ENCODE results near the gene BTAF1. TPM values are rescaled to one million over a fixed set of nuclear protein-coding genes. Genes with fewer than 3 reads are reported as not detected.

Gene BTAF1
- total RNA-seq (10 to 100 TPM; 55.7 to 84.8 (median 78.5) TPM), polyA plus RNA-seq (10 to 100 TPM in 1 of 2 donors, 1 to 10 TPM in 1; 6.9 to 11.9 TPM), total RNA-seq (275 reads per million, percentile 95 among the genes with 10 or more reads in this experiment)

DNA sequence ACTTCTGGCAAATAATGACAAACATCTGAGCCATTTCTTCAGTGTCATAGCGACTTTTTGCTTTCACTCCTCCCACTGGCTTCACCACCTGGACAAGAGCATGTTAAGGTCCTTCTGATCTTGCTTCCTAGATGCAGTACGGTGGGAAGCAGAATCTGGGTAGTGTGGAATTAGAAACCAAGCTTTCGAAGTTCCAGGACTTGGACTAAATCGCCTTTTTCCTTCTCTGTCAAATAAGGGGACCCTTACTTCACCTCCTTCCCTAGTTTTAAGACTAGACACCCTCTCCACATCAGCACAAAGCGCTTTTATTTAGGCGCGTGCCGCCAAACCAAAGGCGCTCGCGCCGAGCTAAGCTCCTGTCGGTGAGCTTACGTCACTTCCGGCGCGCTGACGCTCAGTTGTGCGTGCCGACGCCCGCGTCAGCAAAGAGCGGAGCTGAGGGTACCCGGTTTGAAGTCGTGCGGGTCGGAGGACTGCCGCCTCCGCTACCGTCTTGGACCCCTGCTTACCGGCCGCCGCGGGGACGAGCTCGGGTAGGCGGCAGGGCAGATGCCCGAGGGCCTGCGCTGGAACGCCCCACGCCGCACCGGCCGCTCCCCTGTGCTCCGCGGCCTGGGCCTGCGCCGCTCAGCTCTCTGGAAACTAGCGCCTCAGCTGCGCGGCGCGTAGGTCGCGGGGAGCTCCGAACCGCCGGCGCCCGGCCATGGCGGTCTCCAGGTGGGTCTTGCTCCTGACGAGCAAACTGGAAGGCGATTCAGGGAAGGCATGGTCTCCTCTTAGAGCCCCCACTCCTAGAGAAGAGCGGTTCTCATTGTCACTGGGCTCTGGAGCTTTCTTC is at the start of gene BTAF1:
Gene BTAF1, plus strand, starts transcription at position 400 of the 841 bp plus-strand sequence. Its CDS starts 307 bp downstream, at position 707.
- H3K4me1 Mint-ChIP-seq, result peaks cover 22 to 62% (median 45%) of the 10 kb centered on the region in 7 donors
- peaks cover under 1 to 8% (median 5%) of the 10 kb centered on the region in 5 donors for H3K27me3 Mint-ChIP-seq
- H3K36me3 Mint-ChIP-seq, result peaks cover 4 to 14% (median 10%) of the 10 kb centered on the region in 5 donors
- Histone ChIP-seq H3K9me3 (ENCODE audit: control insufficient read depth in 2 of 3, low read length in 3 of 3) (no peaks in the 10 kb centered on the region), H3K4me3 (ENCODE audit: low read length) (peak within 1 kb of the TSS; percentile 70), H3K4me1 (ENCODE audit: control insufficient read depth in 2 of 2, insufficient read depth in 2 of 2, low read length in 2 of 2) (peaks cover 9 to 25% of the 10 kb centered on the region in 2 donors), H3K36me3 (ENCODE audit: control insufficient read depth in 2 of 3, insufficient read depth in 3 of 3, low read length in 3 of 3) (peaks cover 0 to 6% (median 0%) of the 10 kb centered on the region in 3 experiments), H3K27ac (ENCODE audit: low read depth, low read length) (peak within 1 kb of the TSS; percentile 96), H3K27me3 (ENCODE audit: control insufficient read depth in 2 of 2, insufficient read depth in 2 of 2, low read length in 2 of 2) (no peaks in the 10 kb centered on the region)
- peaks cover 0 to 5% (median 2%) of the 10 kb centered on the region in 11 donors for H3K9me3 Mint-ChIP-seq
- peak; percentile 97 for ATAC-seq
- DNase-seq, result peak; percentile 86 to 93 (median 91)
- intact Hi-C loops (cut with micrococcal nuclease), result loop anchor here (1.0 to 10.0 kb wide), 16 partner anchors 10 to 1971 kb away; partner anchors contain the start of genes CPEB3 (in 2 of the 2), KIF11 (in 2 of the 2), MARCHF5 (in 2 of the 2) and TNKS2 (in 2 of the 2)
- ChIA-PET POLR2A (interaction anchor here (0.7 to 8.2 kb wide), 22 partner anchors 9 to 859 kb away, joined by 3 to 61 read pairs (median 4); partner anchors contain the start of genes CPEB3, FGFBP3, KIF11 and MARCHF5), CTCF (interaction anchor here (0.7 to 1.8 kb wide), 7 partner anchors 10 to 625 kb away, joined by 4 to 23 read pairs (median 6); no protein-coding TSS in a partner anchor)
- peak within 1 kb of the TSS; percentile 91 to 100 (median 96) for H3K4me3 Mint-ChIP-seq
- H3K27ac Mint-ChIP-seq, result peak within 1 kb of the TSS; percentile 97 to 99 (median 98)

DNA sequence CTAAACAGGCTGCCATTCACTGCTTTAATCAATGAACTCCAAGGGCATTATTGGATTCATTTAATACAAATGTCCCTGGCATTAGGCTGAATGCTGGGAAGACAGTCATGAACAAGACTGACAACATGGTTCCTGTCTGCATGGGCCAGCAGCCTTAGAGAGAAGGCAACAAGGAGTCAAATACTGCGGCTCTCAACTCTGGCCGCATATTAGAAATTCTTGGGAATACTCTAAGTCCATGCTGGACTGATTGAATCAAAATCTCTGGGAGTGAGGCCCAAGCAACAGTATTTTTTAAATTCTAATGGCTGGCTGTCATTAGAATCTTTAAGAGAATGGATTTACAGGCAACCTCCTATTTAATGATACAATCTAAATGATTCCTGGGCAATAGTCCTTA is 48.4 kb upstream of the BTAF1 start:
- no peak for ATAC-seq
- no peaks in the 10 kb centered on the region for H3K9me3 Mint-ChIP-seq
- intact Hi-C loops (cut with micrococcal nuclease), result no loop called here
- H3K27ac ChIP-seq (ENCODE audit: low read depth, low read length), result no peak overlapping the region
- H3K36me3 Mint-ChIP-seq, result no peaks in the 10 kb centered on the region
- no peaks in the 10 kb centered on the region for H3K36me3 ChIP-seq (ENCODE audit: control insufficient read depth in 2 of 3, insufficient read depth in 3 of 3, low read length in 3 of 3)
- H3K4me3 ChIP-seq (ENCODE audit: low read length), result no peak overlapping the region
- no peaks in the 10 kb centered on the region for H3K4me1 Mint-ChIP-seq
- H3K9me3 ChIP-seq (ENCODE audit: control insufficient read depth in 2 of 3, low read length in 3 of 3), result no peaks in the 10 kb centered on the region
- DNase-seq, result no peak
- CTCF ChIA-PET, result no interaction called here
- no peaks in the 10 kb centered on the region for H3K4me1 ChIP-seq (ENCODE audit: control insufficient read depth in 2 of 2, insufficient read depth in 2 of 2, low read length in 2 of 2)
- H3K4me3 Mint-ChIP-seq, result no peak overlapping the region
- POLR2A ChIA-PET, result no interaction called here
- peaks cover 0 to 2% (median 0%) of the 10 kb centered on the region in 5 donors for H3K27me3 Mint-ChIP-seq
- peak overlapping the region in 1 of 9 donors; percentile 16 for H3K27ac Mint-ChIP-seq
- H3K27me3 ChIP-seq (ENCODE audit: control insufficient read depth in 2 of 2, insufficient read depth in 2 of 2, low read length in 2 of 2), result no peaks in the 10 kb centered on the region

DNA sequence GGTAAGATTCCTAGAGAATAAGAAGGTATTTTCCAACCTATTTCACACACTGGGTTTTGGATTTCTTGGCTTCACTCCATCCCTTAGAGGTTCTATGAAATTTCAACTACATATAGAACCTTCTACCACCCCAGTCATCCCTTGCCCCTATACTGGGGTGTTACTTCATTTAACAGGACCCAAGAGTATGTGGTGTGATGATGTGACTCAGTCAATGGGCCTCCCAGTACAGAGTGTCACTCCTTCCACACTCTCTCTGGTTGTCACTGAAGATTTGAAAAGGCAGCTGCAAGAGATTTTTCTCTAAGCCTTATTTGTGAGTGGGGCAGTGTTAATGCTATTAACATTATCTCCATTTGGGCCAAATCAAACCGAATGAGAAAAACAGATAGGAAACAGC is 47.8 kb upstream of the BTAF1 start:
- no peaks in the 10 kb centered on the region for H3K36me3 Mint-ChIP-seq
- Histone ChIP-seq H3K4me1 (ENCODE audit: control insufficient read depth in 2 of 2, insufficient read depth in 2 of 2, low read length in 2 of 2) (no peaks in the 10 kb centered on the region), H3K4me3 (ENCODE audit: low read length) (no peak overlapping the region), H3K27ac (ENCODE audit: low read depth, low read length) (no peak overlapping the region), H3K36me3 (ENCODE audit: control insufficient read depth in 2 of 3, insufficient read depth in 3 of 3, low read length in 3 of 3) (no peaks in the 10 kb centered on the region), H3K9me3 (ENCODE audit: control insufficient read depth in 2 of 3, low read length in 3 of 3) (no peaks in the 10 kb centered on the region), H3K27me3 (ENCODE audit: control insufficient read depth in 2 of 2, insufficient read depth in 2 of 2, low read length in 2 of 2) (no peaks in the 10 kb centered on the region)
- H3K4me3 Mint-ChIP-seq, result no peak overlapping the region
- peaks cover 0 to 2% (median 0%) of the 10 kb centered on the region in 5 donors for H3K27me3 Mint-ChIP-seq
- POLR2A ChIA-PET, result no interaction called here
- DNase-seq (no peak), ATAC-seq (no peak)
- no peaks in the 10 kb centered on the region for H3K4me1 Mint-ChIP-seq
- CTCF ChIA-PET, result no interaction called here
- intact Hi-C loops (cut with micrococcal nuclease), result no loop called here
- no peak overlapping the region for H3K27ac Mint-ChIP-seq
- peaks cover 0 to under 1% (median 0%) of the 10 kb centered on the region in 11 donors for H3K9me3 Mint-ChIP-seq

DNA sequence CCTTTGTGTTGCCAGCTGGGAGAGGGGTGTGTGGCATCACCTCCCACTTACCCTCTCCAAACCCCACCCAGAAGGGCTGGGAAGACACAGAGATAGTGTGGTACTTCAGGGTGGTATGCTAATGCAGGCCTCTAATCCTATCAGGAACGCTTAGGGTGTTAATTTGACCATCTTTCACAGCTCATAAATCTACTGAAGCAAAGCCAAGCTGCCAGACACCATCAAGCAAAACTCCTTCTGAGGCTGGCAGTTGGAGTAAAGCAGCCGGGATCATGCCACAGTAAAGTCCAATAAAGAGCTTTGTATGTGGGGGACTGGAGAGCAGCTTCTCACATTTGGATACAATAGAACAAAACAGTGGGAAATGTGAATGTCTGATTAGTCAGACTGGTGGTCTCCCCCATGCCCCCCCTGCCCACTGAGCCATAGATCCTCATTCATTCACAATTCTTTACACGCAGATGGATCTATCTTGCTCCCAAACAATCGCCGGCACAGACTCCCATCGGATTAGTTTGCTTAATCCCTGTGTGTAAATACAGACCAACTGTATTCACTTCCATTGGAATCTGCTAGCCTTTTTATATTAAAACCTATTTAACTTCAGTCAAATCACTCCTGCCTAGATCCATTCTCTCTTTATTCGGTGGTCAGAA is 43.9 kb upstream of the BTAF1 start:
- H3K27ac ChIP-seq (ENCODE audit: low read depth, low read length), result no peak overlapping the region
- no peaks in the 10 kb centered on the region for H3K4me1 Mint-ChIP-seq
- ATAC-seq (no peak), DNase-seq (no peak)
- CTCF ChIA-PET, result no interaction called here
- H3K9me3 ChIP-seq (ENCODE audit: control insufficient read depth in 2 of 3, low read length in 3 of 3), result no peaks in the 10 kb centered on the region
- no peak overlapping the region for H3K4me3 Mint-ChIP-seq
- POLR2A ChIA-PET, result interaction anchor here (0.6 to 1.3 kb wide), 3 partner anchors 9 to 22 kb away, joined by 3 to 4 read pairs (median 3); no protein-coding TSS in a partner anchor
- H3K27me3 Mint-ChIP-seq, result peaks cover 0 to 18% (median 0%) of the 10 kb centered on the region in 5 donors
- H3K36me3 Mint-ChIP-seq, result peaks cover 0 to 4% (median 0%) of the 10 kb centered on the region in 5 donors
- intact Hi-C loops (cut with micrococcal nuclease), result no loop called here
- no peaks in the 10 kb centered on the region for H3K36me3 ChIP-seq (ENCODE audit: control insufficient read depth in 2 of 3, insufficient read depth in 3 of 3, low read length in 3 of 3)
- H3K4me3 ChIP-seq (ENCODE audit: low read length), result no peak overlapping the region
- no peak overlapping the region for H3K27ac Mint-ChIP-seq
- peaks cover 0 to 7% (median 2%) of the 10 kb centered on the region in 11 donors for H3K9me3 Mint-ChIP-seq
- no peaks in the 10 kb centered on the region for H3K27me3 ChIP-seq (ENCODE audit: control insufficient read depth in 2 of 2, insufficient read depth in 2 of 2, low read length in 2 of 2)
- H3K4me1 ChIP-seq (ENCODE audit: control insufficient read depth in 2 of 2, insufficient read depth in 2 of 2, low read length in 2 of 2), result no peaks in the 10 kb centered on the region

DNA sequence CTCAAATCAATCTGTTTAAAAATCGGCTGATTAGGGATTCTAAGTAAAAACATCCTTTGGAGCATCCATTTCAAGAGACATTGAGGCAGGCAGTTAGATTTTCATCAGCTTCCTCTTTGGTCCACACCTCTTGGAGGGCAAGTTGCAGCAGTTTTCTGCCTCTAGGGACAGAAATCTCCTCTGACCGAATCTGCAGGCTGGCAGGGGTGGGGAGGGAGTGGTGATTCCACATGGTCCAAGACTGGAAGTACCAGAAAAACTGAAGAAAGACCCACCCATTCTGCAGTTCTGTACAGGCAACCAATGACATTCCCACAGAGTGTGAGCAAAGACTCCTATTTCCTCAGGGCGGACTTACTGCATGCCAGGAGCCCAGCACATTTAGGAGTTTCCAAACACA is 43.3 kb upstream of the BTAF1 start:
- Histone ChIP-seq H3K4me3 (ENCODE audit: low read length) (no peak overlapping the region), H3K36me3 (ENCODE audit: control insufficient read depth in 2 of 3, insufficient read depth in 3 of 3, low read length in 3 of 3) (no peaks in the 10 kb centered on the region), H3K4me1 (ENCODE audit: control insufficient read depth in 2 of 2, insufficient read depth in 2 of 2, low read length in 2 of 2) (no peaks in the 10 kb centered on the region), H3K9me3 (ENCODE audit: control insufficient read depth in 2 of 3, low read length in 3 of 3) (no peaks in the 10 kb centered on the region), H3K27ac (ENCODE audit: low read depth, low read length) (no peak overlapping the region), H3K27me3 (ENCODE audit: control insufficient read depth in 2 of 2, insufficient read depth in 2 of 2, low read length in 2 of 2) (no peaks in the 10 kb centered on the region)
- DNase-seq, result no peak
- Mint-ChIP-seq H3K27me3 (peaks cover 0 to 23% (median 0%) of the 10 kb centered on the region in 5 donors), H3K4me1 (no peaks in the 10 kb centered on the region), H3K36me3 (peaks cover 0 to 4% (median 0%) of the 10 kb centered on the region in 5 donors), H3K4me3 (no peak overlapping the region), H3K9me3 (peaks cover 0 to 7% (median 2%) of the 10 kb centered on the region in 11 donors), H3K27ac (no peak overlapping the region)
- intact Hi-C loops (cut with micrococcal nuclease), result no loop called here
- ATAC-seq, result no peak
- POLR2A ChIA-PET, result interaction anchor here (0.6 to 0.9 kb wide), 2 partner anchors 11 to 22 kb away, joined by 3 read pairs; no protein-coding TSS in a partner anchor
- CTCF ChIA-PET, result no interaction called here

DNA sequence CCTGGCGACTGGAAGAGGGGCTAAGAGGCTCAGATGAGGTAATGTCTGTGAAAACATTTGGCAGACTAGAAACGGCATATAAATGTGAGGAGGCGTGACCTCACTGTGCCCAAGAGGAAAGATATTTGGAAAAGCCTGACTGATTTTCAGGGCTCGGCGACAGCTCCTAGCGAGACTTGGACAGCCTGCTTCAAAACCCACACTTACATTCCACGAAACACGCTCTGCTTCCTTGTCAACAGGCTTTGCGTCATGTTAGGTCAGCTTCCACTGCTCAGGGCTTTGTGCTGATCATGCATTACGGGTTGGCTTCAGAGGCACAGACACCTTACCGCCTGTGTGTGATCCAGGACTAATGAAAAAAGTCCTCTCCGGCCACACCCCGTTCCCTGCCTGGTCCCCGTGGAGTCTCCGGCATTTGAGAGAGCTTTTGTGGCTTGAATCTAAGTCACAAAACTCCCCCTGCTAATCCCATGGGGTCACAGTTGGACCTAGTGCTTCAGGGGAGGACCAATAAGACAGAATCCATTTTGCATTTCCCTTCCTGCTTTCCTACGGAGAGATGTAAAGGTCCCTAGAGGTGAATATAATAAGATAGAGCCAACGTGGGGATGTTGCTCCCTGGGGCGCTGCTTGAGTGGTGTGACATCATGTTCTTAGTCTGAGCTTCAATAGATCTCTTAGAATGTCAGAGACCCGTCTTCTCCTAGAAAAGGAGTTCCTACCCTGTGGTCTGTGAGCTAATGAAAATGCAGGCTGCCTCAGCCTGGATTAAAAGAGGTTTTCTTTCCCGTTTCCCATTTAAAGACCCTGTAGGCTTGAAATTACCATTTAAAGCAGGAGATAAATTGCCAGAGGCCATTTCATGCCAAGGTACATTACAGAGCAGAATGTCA is 39.8 kb upstream of the BTAF1 start:
- H3K36me3 ChIP-seq (ENCODE audit: control insufficient read depth in 2 of 3, insufficient read depth in 3 of 3, low read length in 3 of 3), result no peaks in the 10 kb centered on the region
- Mint-ChIP-seq H3K36me3 (peaks cover 0 to 4% (median 0%) of the 10 kb centered on the region in 5 donors), H3K4me3 (no peak overlapping the region), H3K9me3 (peaks cover 0 to 7% (median 2%) of the 10 kb centered on the region in 11 donors), H3K27me3 (peaks cover 0 to 45% (median 6%) of the 10 kb centered on the region in 5 donors), H3K4me1 (peaks cover 0 to 11% (median 7%) of the 10 kb centered on the region in 7 donors), H3K27ac (no peak overlapping the region)
- ChIA-PET CTCF (no interaction called here), POLR2A (no interaction called here)
- H3K27me3 ChIP-seq (ENCODE audit: control insufficient read depth in 2 of 2, insufficient read depth in 2 of 2, low read length in 2 of 2), result peaks cover 0 to 3% of the 10 kb centered on the region in 2 donors
- DNase-seq, result no peak
- intact Hi-C loops (cut with micrococcal nuclease), result no loop called here
- ATAC-seq, result no peak
- H3K4me1 ChIP-seq (ENCODE audit: control insufficient read depth in 2 of 2, insufficient read depth in 2 of 2, low read length in 2 of 2), result peaks cover 0 to 5% of the 10 kb centered on the region in 2 donors
- no peaks in the 10 kb centered on the region for H3K9me3 ChIP-seq (ENCODE audit: control insufficient read depth in 2 of 3, low read length in 3 of 3)
- H3K4me3 ChIP-seq (ENCODE audit: low read length), result no peak overlapping the region
- H3K27ac ChIP-seq (ENCODE audit: low read depth, low read length), result no peak overlapping the region
